Tibial nerve (tissue), 4 donors: Measurements from ENCODE around the gene MEX3D. TPM values are rescaled to one million over a fixed set of nuclear protein-coding genes. Genes with fewer than 3 reads are reported as not detected.

Experiments used
- DNase-seq, 2 donors: peaks; one replicate each; pipeline ENCODE4 v3.0.0-alpha.2; 2019; ENCODE audit warnings: low spot score in 2 of 2
- H3K27ac ChIP-seq, 4 donors: fragments of 200-600 bp; sonication (generic) in 3 of 4; one replicate each; pipeline ENCODE4 v1.5.1; 2017 to 2019; ENCODE audit warnings: mild to moderate bottlenecking in 1 of 4
- H3K27me3 ChIP-seq, 2 donors: fragments of 200-600 bp; sonication (generic) in 1 of 2; one replicate each; pipeline versions ENCODE4 v1.5.1 to v1.6.0; 2017 to 2019
- H3K36me3 ChIP-seq, 3 donors: fragments of 200-600 bp; sonication (generic); one replicate each; pipeline ENCODE4 v1.5.1; 2018 to 2019
- H3K4me1 ChIP-seq, 4 donors: fragments of 200-600 bp; sonication (generic) in 3 of 4; one replicate each; pipeline ENCODE4 v1.5.1; 2017 to 2019
- H3K4me3 ChIP-seq, 4 donors: fragments of 200-600 bp; sonication (generic) in 3 of 4; one replicate each; pipeline ENCODE4 v1.5.1; 2017 to 2019; ENCODE audit warnings: mild to moderate bottlenecking in 1 of 4, moderate library complexity in 1 of 4
- H3K9me3 ChIP-seq, 4 donors: fragments of 200-600 bp; sonication (generic) in 3 of 4; one replicate each; pipeline ENCODE4 v1.5.1; 2017 to 2019
- EP300 ChIP-seq, 2 donors: sonication (generic); formaldehyde crosslinking; IDR thresholded peaks; one replicate each; pipeline ENCODE4 v1.6.1; 2017; ENCODE audit warnings: antibody characterized with exemption in 2 of 2, mild to moderate bottlenecking in 1 of 2
- POLR2A ChIP-seq, 2 donors: fragments of 450-650 bp; IDR thresholded peaks; one replicate each; pipeline ENCODE4 v1.6.1; 2017; ENCODE audit warnings: antibody characterized with exemption in 2 of 2, mild to moderate bottlenecking in 2 of 2, moderate library complexity in 2 of 2
- WGBS, 2 donors: methylation state at CpG; one replicate each; pipeline ENCODE4 v1.1.5; 2018; 5-methylcytosine and 5-hydroxymethylcytosine counted together
- total RNA-seq, 4 donors: library from RNA; depleted of rRNA; stranded (reverse); fragments of >200 nt; gene quantifications; one replicate each; pipeline ENCODE4 v1.1.0, GENCODE V29; 2016
- TF ChIP-seq, protein P1 (sequence below), 5 experiments: fragments of 200-600 bp in 3 of 5; fragments of 450-650 bp in 2 of 5; sonication (generic) in 3 of 5; IDR thresholded peaks; one replicate each; pipeline ENCODE4 v1.5.1; 2016 to 2019; ENCODE audit warnings: antibody characterized with exemption in 5 of 5, mild to moderate bottlenecking in 3 of 5, moderate library complexity in 2 of 5

The MEX3D gene
- total RNA-seq, 4 donors from 2014 or later, result 19.4 to 32.7 (median 27.4) TPM

DNA sequence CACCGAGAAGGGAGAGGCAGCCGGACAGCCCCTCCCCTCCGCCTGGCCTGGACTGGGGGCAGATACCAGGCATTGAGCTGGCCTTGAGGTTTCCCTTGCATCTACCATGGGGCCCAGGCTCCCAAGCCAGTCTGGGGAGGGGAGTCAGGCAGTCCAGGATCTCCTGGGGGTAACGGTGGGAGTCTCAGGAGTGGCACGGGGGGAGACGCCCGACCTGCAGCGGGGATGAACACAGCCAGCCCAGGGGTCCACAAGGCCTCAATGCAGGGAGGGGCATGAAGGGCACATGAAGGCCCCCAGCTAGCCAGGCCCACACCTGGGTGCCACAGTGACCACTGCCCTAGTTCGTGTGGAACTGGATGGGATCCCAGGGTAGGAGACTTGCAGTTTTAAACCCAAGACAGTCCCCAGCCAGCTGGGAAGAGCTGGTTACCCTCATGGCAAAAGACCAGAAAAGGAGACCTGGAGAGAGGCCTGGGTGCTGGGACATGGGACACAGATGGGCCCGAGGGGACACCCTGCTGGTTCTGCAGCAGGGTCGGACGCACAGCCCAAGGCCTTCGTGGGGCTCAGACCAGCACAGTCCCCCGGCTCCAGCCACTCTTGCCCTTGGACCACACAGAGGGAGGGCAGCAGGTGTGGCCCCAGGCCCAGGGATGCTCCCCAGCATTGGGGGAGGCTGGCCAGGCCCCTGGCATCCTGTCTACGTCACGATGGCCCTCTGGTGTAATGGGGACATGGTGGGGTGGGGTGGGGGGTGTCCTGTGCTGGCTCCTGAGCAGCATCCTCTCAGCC lies 41.8 kb upstream of the MEX3D start:
- WGBS, 2 donors, result 85 to 88% methylated on average over 11 to 16 of the region's 16 CpGs
- DNase-seq, result no peak
- no peak overlapping the region for H3K27ac ChIP-seq
- H3K36me3 ChIP-seq, result peaks cover 7 to 55% (median 12%) of the 10 kb centered on the region in 3 donors
- TF ChIP-seq POLR2A (IDR thresholded peaks at IDR 0.05) (no peak), EP300 (IDR thresholded peaks at IDR 0.05) (no peak)
- TF ChIP-seq, protein P1, sequence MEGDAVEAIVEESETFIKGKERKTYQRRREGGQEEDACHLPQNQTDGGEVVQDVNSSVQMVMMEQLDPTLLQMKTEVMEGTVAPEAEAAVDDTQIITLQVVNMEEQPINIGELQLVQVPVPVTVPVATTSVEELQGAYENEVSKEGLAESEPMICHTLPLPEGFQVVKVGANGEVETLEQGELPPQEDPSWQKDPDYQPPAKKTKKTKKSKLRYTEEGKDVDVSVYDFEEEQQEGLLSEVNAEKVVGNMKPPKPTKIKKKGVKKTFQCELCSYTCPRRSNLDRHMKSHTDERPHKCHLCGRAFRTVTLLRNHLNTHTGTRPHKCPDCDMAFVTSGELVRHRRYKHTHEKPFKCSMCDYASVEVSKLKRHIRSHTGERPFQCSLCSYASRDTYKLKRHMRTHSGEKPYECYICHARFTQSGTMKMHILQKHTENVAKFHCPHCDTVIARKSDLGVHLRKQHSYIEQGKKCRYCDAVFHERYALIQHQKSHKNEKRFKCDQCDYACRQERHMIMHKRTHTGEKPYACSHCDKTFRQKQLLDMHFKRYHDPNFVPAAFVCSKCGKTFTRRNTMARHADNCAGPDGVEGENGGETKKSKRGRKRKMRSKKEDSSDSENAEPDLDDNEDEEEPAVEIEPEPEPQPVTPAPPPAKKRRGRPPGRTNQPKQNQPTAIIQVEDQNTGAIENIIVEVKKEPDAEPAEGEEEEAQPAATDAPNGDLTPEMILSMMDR (IDR thresholded peaks at IDR 0.05), result no peak
- no peaks in the 10 kb centered on the region for H3K27me3 ChIP-seq
- no peaks in the 10 kb centered on the region for H3K9me3 ChIP-seq
- H3K4me3 ChIP-seq, result no peak overlapping the region
- peaks cover 0 to 9% (median 6%) of the 10 kb centered on the region in 4 donors for H3K4me1 ChIP-seq

DNA sequence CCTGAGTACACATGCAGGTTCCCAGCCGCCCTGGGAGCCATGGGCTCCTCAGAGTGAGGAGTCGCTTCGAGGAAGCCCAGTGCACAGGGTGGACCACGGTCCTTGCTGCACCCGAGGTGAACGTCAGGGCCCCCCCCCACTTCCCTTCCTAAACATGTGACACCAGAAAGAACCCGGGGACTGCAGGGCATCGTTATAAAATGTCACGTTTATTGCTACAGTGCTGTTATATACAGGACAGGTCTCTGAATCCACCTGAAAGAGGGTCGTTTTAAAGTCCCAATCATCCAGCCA lies 40.9 kb upstream of the MEX3D start:
- Histone ChIP-seq H3K9me3 (no peaks in the 10 kb centered on the region), H3K27ac (peak overlapping the region in 1 of 4 donors; percentile 7), H3K4me1 (peaks cover 0 to 15% (median 14%) of the 10 kb centered on the region in 4 donors), H3K4me3 (peak overlapping the region in 1 of 4 donors; percentile 12), H3K36me3 (peaks cover 7 to 47% (median 12%) of the 10 kb centered on the region in 3 donors), H3K27me3 (no peaks in the 10 kb centered on the region)
- no peak for DNase-seq
- WGBS, 2 donors, result 40 to 42% methylated on average over 7 to 10 of the region's 10 CpGs
- TF ChIP-seq, protein P1 (IDR thresholded peaks at IDR 0.05), result no peak
- TF ChIP-seq POLR2A (IDR thresholded peaks at IDR 0.05) (no peak), EP300 (IDR thresholded peaks at IDR 0.05) (no peak)

DNA sequence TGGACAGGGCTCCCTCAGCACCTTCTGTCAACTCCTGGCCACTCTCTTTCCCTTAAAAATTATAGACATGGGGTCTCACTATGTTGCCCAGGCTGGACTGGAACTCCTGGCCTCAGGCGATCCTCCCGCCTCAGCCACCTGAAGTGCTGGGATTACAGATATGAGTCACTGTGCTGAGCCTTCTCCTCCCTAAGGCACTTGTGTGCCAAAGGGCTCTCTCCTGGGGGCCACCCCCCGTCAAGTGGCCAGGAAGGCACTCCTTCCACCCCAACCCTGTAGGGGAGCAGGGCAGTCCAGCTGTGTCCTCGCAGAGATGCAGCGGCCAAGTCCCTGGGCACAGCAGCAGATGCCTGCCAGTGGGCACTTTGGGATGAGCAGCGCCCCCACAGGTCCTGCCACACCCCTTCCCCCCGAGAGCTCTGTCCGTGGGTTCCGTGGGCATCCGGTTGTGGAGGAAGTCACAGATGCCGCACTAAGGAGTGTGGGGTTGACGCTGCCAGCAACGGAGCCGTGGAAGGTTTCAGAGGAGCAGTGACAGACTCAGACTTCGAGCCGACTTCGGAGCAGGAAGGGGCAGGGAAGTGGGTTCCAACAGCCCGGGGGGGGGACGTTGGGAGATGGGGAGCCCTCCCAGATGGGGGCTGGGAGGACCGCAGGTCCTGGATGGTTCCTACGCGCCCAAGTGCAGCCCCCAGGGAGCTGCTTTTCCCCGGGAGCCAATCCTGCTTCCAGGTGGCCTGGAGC lies 40.4 kb upstream of the MEX3D start:
- Histone ChIP-seq H3K36me3 (peaks cover 7 to 42% (median 7%) of the 10 kb centered on the region in 3 donors), H3K27ac (peak overlapping the region in 1 of 4 donors; percentile 7), H3K4me1 (peaks cover 0 to 20% (median 19%) of the 10 kb centered on the region in 4 donors), H3K27me3 (no peaks in the 10 kb centered on the region), H3K9me3 (no peaks in the 10 kb centered on the region), H3K4me3 (peak overlapping the region in 1 of 4 donors; percentile 12)
- no peak for DNase-seq
- TF ChIP-seq, protein P1 (IDR thresholded peaks at IDR 0.05), result no peak
- TF ChIP-seq EP300 (IDR thresholded peaks at IDR 0.05), result no peak
- no peak for TF ChIP-seq POLR2A (IDR thresholded peaks at IDR 0.05)
- 64 to 67% methylated on average over 16 to 18 of the region's 23 CpGs for WGBS, 2 donors

DNA sequence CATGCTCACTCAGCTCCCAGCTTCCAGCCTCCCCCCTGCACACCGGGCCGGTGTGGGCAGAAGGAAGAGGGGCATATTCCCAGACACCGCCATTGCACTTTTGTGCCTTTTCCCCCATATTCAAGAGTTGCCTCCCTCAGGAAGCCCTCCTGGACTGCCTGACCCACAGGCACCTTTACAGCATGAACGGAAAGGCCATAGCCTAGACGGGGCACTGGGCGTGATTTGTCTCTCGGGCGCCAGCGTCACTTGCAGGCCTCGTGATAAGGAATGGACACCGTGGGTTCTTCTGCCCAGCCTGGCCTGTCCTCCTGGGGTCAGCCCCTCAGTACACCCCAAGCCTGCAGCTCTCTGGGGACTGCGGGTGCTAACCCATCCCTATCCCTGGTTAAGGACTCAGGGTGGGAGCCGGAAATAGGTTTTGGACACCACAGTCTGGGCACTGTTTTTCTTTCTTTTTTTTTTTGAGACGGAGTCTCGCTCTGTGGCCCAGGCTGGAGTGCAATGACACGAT lies 38.1 kb upstream of the MEX3D start:
- Histone ChIP-seq H3K27me3 (no peaks in the 10 kb centered on the region), H3K4me3 (peak overlapping the region; percentile 89 to 100 (median 98)), H3K9me3 (no peaks in the 10 kb centered on the region), H3K4me1 (peaks cover 0 to 30% (median 20%) of the 10 kb centered on the region in 4 donors), H3K36me3 (peaks cover 3 to 32% (median 6%) of the 10 kb centered on the region in 3 donors), H3K27ac (peak overlapping the region; percentile 61 to 95 (median 94))
- 14 to 15% methylated on average over 16 of the region's 16 CpGs for WGBS, 2 donors
- TF ChIP-seq, protein P1 (IDR thresholded peaks at IDR 0.05), result no peak
- TF ChIP-seq EP300 (IDR thresholded peaks at IDR 0.05), result no peak
- no peak for TF ChIP-seq POLR2A (IDR thresholded peaks at IDR 0.05)
- DNase-seq, result no peak
